K562 (cell line): ENCODE measurements around the gene PDE6B. TPM values are rescaled to one million over a fixed set of nuclear protein-coding genes. Genes with fewer than 3 reads are reported as not detected.

Experiments
- E2F3 ChIP-seq: fragments of 250-450 bp; sonication (Bioruptor Pico); IDR thresholded peaks from 2 replicates; pipeline ENCODE4 v1.4.0; 2020; ENCODE audit warnings: mild to moderate bottlenecking
- EWSR1 ChIP-seq: fragments of 450-650 bp; IDR thresholded peaks from 2 replicates; pipeline ENCODE4 v1.6.1; 2018; ENCODE audit warnings: borderline replicate concordance, mild to moderate bottlenecking, low read depth, moderate library complexity; ENCODE audit not compliant: partially characterized antibody
- L3MBTL2 ChIP-seq: fragments of 450-650 bp; IDR thresholded peaks from 2 replicates; pipeline ENCODE4 v1.6.1; 2016; ENCODE audit warnings: mild to moderate bottlenecking, moderate library complexity
- LEF1 ChIP-seq: fragments of 450-650 bp; IDR thresholded peaks from 2 replicates; pipeline ENCODE4 v1.6.1; 2016; ENCODE audit warnings: mild to moderate bottlenecking
- MGA ChIP-seq: fragments of 450-650 bp; IDR thresholded peaks from 2 replicates; pipeline ENCODE4 v1.6.1; 2016; ENCODE audit warnings: mild to moderate bottlenecking, moderate library complexity
- ZNF384 ChIP-seq: IDR thresholded peaks from 2 replicates; pipeline ENCODE4 v1.6.1; 2012; ENCODE audit warnings: low read depth, low read length, improper control_type of control experiment
- ZNF398 ChIP-seq: fragments of 250-450 bp; sonication (Bioruptor Pico); IDR thresholded peaks from 2 replicates; pipeline ENCODE4 v1.8.0; 2021; ENCODE audit warnings: moderate library complexity, mild to moderate bottlenecking, inconsistent platforms
- ZNF449 ChIP-seq: fragments of 250-450 bp; sonication (Bioruptor Pico); IDR thresholded peaks from 2 replicates; pipeline ENCODE4 v1.8.0; 2022; ENCODE audit warnings: moderate library complexity, mild to moderate bottlenecking, inconsistent platforms
- polyA plus RNA-seq, 8 experiments: library from polyadenylated mRNA; depleted of rRNA in 4 of 8; stranded (reverse) in 5 of 8; unstranded in 3 of 8; fragments of >200 nt; fragmentation: Nextera tagmentation in 2 of 8; fragmentation: Illumina TruSeq in 1 of 8; extraction: Ambion mirVana in 2 of 8; extraction: Trizol in 1 of 8; gene quantifications; 2 replicates each; pipeline versions ENCODE4 v1.2.1 to v1.2.3, GENCODE V29; 2011 to 2014; ENCODE audit warnings: inconsistent platforms in 1 of 8, missing spikeins in 1 of 8
- total RNA-seq, 7 experiments: library from RNA; depleted of rRNA in 6 of 7; stranded (reverse); fragments of >200 nt in 6 of 7; fragmentation: Illumina TruSeq in 2 of 7; extraction: Trizol in 2 of 7; gene quantifications; 2 replicates each; pipeline versions ENCODE4 v1.2.1 to v1.2.3, GENCODE V29; 2011 to 2021; ENCODE audit warnings: low replicate concordance in 1 of 7
- TF ChIP-seq, protein P1 (sequence below): sonication (generic); formaldehyde crosslinking; IDR thresholded peaks from 2 replicates; pipeline ENCODE4 v1.8.1; 2023; ENCODE audit warnings: mild to moderate bottlenecking, missing genetic modification reagents
- TF ChIP-seq, protein P2 (sequence below): fragments of 250-450 bp; sonication (Bioruptor Pico); IDR thresholded peaks from 2 replicates; pipeline ENCODE4 v1.8.0; 2021; ENCODE audit warnings: borderline replicate concordance, mild to moderate bottlenecking, moderate library complexity; ENCODE audit not compliant: poor library complexity, severe bottlenecking

Gene PDE6B
- total and polyA plus RNA-seq, 9 of the 15 experiments (the other 6 are each of a cell fraction or from before 2014, with no cell fraction given), result 0.04 TPM; not detected in 8

DNA sequence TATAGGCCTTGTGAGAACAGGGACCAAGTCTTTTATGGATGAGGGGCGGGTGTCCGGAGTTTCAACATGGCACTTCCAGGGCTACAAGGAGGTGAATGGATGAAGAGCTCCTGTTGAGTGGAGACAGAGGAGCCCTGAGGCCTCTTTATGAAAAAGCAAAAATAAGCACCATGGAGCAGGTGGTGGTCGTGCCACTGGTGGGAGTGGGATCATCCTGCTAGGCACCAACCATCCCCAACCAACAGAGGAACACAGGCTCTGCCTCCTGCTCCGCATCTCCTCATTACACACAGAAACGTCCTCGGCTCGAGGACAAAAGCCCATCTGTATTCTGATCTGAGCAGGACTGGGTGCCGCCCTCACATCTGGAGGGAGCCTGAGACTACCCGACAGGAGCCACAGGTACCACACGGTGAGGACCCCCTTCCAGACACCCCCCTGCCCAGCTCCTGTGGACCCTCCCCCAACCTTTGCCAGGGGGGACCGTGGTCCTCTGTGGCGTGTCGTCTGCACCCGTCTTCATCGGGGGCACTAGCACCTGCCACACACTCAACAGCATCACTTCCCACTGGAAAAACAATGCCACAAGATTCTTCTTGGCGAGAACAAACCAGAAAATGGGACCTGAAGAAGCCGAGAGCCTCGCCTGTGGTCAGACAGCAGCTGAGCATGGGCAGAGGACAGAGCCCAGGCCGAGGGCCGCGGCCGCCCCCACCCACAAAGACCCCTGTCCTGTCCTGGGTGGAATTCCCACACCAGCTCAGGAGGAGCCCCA lies 3.9 kb upstream of the PDE6B start (continued):
- TF ChIP-seq MGA (no peak), LEF1 (no peak), ZNF449 (no peak), E2F3 (no peak), EWSR1 (no peak), ZNF384 (no peak), L3MBTL2 (no peak), ZNF398 (CRISPR knock-in tag) (no peak)
- TF ChIP-seq, protein P1, sequence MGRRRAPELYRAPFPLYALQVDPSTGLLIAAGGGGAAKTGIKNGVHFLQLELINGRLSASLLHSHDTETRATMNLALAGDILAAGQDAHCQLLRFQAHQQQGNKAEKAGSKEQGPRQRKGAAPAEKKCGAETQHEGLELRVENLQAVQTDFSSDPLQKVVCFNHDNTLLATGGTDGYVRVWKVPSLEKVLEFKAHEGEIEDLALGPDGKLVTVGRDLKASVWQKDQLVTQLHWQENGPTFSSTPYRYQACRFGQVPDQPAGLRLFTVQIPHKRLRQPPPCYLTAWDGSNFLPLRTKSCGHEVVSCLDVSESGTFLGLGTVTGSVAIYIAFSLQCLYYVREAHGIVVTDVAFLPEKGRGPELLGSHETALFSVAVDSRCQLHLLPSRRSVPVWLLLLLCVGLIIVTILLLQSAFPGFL (CRISPR knock-in tag), result no peak
- TF ChIP-seq, protein P2, sequence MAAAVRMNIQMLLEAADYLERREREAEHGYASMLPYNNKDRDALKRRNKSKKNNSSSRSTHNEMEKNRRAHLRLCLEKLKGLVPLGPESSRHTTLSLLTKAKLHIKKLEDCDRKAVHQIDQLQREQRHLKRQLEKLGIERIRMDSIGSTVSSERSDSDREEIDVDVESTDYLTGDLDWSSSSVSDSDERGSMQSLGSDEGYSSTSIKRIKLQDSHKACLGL, result no peak
